Stimulated activated CD8-positive, alpha-beta memory T cell treated with anti-CD3 and anti-CD28 coated beads, Interleukin-12 subunit alpha, Interleukin-12 subunit beta, amount 100 ng/mL, for 24 hours (primary cell): ENCODE data around the gene CADPS.

Experiments
- DNase-seq: peaks from one replicate; pipeline ENCODE4 v3.0.0-alpha.2; 2020; ENCODE audit errors: extremely low read depth

CADPS gene

GRCh38 chr3:62439176-62439813, 435.9 kb downstream of the CADPS start:
- DNase-seq: no peak

- no peak for DNase-seq
Measured at GRCh38 chr3:62436785-62437184, 438.4 kb downstream of the CADPS start.

GRCh38 chr3:62433396-62433795, 441.8 kb downstream of the CADPS start:
- no peak for DNase-seq

- DNase-seq: no peak
Measured at GRCh38 chr3:62421207-62421606, 454.0 kb downstream of the CADPS start.

- DNase-seq: no peak
Measured at GRCh38 chr3:62416144-62416543, 459.1 kb downstream of the CADPS start.

- no peak for DNase-seq
Measured at GRCh38 chr3:62415312-62415801, 459.9 kb downstream of the CADPS start.

GRCh38 chr3:62414786-62415185, 460.4 kb downstream of the CADPS start:
- DNase-seq: no peak

- DNase-seq: no peak
Measured at GRCh38 chr3:62413687-62414086, 461.5 kb downstream of the CADPS start.

- no peak for DNase-seq
Measured at GRCh38 chr3:62406945-62407344, 468.3 kb downstream of the CADPS start.

- DNase-seq: no peak
Measured at GRCh38 chr3:62405566-62405965, 469.6 kb downstream of the CADPS start.

- no peak for DNase-seq
Measured at GRCh38 chr3:62405135-62405534, 470.1 kb downstream of the CADPS start.

- no peak for DNase-seq
Measured at GRCh38 chr3:62404321-62404720, 470.9 kb downstream of the CADPS start.

- no peak for DNase-seq
Measured at GRCh38 chr3:62403765-62404164, 471.5 kb downstream of the CADPS start.

- no peak for DNase-seq
Measured at GRCh38 chr3:62392626-62393292, 482.5 kb downstream of the CADPS start.

- no peak for DNase-seq
Measured at GRCh38 chr3:62387251-62387650, 488.0 kb downstream of the CADPS start.

GRCh38 chr3:62379321-62379798, 495.9 kb downstream of the CADPS start:
- no peak for DNase-seq

GRCh38 chr3:62378921-62379320, 496.3 kb downstream of the CADPS start:
- DNase-seq: no peak

- DNase-seq: no peak
Measured at GRCh38 chr3:62378311-62378789, 496.9 kb downstream of the CADPS start.

GRCh38 chr3:62376906-62377877, 498.0 kb downstream of the CADPS start:
- DNase-seq: no peak

GRCh38 chr3:62376454-62376720, 498.8 kb downstream of the CADPS start:
- DNase-seq: no peak

- no peak for DNase-seq
Measured at GRCh38 chr3:62375655-62376453, 499.4 kb downstream of the CADPS start.
